Measurements from ENCODE around the gene PODNL1. TPM values are rescaled to one million over a fixed set of nuclear protein-coding genes. Genes with fewer than 3 reads are reported as not detected.

Gene PODNL1
- total RNA-seq, 4 donors from 2014 or later = 0.35 TPM; not detected in 3

- Histone ChIP-seq H3K9me3 (no peaks in the 10 kb centered on the region), H3K4me3 (no peak overlapping the region), H3K4me1 (peaks cover 0 to 14% (median 5%) of the 10 kb centered on the region in 4 donors), H3K36me3 (peaks cover 0 to 51% (median 0%) of the 10 kb centered on the region in 3 donors), H3K27ac (no peak overlapping the region), H3K27me3 (no peaks in the 10 kb centered on the region)
- no peak for DNase-seq
- TF ChIP-seq POLR2A (IDR thresholded peaks at IDR 0.05) = no peak
- TF ChIP-seq, protein P1, sequence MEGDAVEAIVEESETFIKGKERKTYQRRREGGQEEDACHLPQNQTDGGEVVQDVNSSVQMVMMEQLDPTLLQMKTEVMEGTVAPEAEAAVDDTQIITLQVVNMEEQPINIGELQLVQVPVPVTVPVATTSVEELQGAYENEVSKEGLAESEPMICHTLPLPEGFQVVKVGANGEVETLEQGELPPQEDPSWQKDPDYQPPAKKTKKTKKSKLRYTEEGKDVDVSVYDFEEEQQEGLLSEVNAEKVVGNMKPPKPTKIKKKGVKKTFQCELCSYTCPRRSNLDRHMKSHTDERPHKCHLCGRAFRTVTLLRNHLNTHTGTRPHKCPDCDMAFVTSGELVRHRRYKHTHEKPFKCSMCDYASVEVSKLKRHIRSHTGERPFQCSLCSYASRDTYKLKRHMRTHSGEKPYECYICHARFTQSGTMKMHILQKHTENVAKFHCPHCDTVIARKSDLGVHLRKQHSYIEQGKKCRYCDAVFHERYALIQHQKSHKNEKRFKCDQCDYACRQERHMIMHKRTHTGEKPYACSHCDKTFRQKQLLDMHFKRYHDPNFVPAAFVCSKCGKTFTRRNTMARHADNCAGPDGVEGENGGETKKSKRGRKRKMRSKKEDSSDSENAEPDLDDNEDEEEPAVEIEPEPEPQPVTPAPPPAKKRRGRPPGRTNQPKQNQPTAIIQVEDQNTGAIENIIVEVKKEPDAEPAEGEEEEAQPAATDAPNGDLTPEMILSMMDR (IDR thresholded peaks at IDR 0.05) = no peak
Measured at GRCh38 chr19:13954185-13954584, 16.0 kb upstream of the PODNL1 start.

GRCh38 chr19:13952931-13953531, 14.8 kb upstream of the PODNL1 start:
- peak overlapping the region; percentile 83 to 92 (median 90) for H3K27ac ChIP-seq
- peak in 1 of 3 donors; percentile 70 for DNase-seq
- TF ChIP-seq POLR2A (IDR thresholded peaks at IDR 0.05) = peak in 1 of 2 donors; percentile 22
- TF ChIP-seq, protein P1 (IDR thresholded peaks at IDR 0.05) = peak in 2 of 6 experiments; percentile 1 to 19
- H3K4me1 ChIP-seq = peaks cover 0 to 14% (median 5%) of the 10 kb centered on the region in 4 donors
- peaks cover 0 to 39% (median 0%) of the 10 kb centered on the region in 3 donors for H3K36me3 ChIP-seq
- peak overlapping the region; percentile 76 to 99 (median 89) for H3K4me3 ChIP-seq
- no peaks in the 10 kb centered on the region for H3K27me3 ChIP-seq
- no peaks in the 10 kb centered on the region for H3K9me3 ChIP-seq

- Histone ChIP-seq H3K9me3 (no peaks in the 10 kb centered on the region), H3K27me3 (no peaks in the 10 kb centered on the region), H3K36me3 (peaks cover 0 to 32% (median 0%) of the 10 kb centered on the region in 3 donors), H3K27ac (peak within 1 kb of the TSS; percentile 83 to 92 (median 90)), H3K4me3 (peak within 1 kb of the TSS; percentile 76 to 99 (median 89)), H3K4me1 (peaks cover 0 to 14% (median 5%) of the 10 kb centered on the region in 4 donors)
- TF ChIP-seq, protein P1 (IDR thresholded peaks at IDR 0.05) = no peak
- peak; percentile 37 to 58 for TF ChIP-seq POLR2A (IDR thresholded peaks at IDR 0.05)
- DNase-seq = peak; percentile 98 to 100 (median 99)
Measured at GRCh38 chr19:13952154-13952930, 14.1 kb upstream of the PODNL1 start, which contains the start of gene DCAF15. Gene DCAF15, plus strand, starts transcription at chr19:13952509. Its CDS starts 4 bp downstream, at chr19:13952513.

DNA sequence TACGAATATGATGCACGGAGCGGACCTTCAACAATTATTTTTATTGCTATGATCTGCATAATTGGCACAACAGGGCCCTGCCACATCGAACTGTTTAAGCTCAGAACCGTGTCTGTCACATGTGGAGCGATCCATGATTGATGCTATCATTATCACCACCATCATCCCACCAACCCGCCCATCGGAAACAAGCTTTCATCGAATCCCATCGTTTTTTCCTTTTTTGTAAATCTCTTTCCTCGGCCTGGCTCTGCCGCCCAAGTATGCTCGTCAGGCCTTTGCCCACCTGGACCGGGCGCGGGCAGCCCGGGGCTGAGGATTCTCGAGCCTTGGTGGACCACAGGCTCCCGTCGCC, 13.6 kb upstream of the PODNL1 start:
- no peaks in the 10 kb centered on the region for H3K27me3 ChIP-seq
- TF ChIP-seq, protein P1 (IDR thresholded peaks at IDR 0.05) = no peak
- no peak for TF ChIP-seq POLR2A (IDR thresholded peaks at IDR 0.05)
- peaks cover 0 to 27% (median 0%) of the 10 kb centered on the region in 3 donors for H3K36me3 ChIP-seq
- DNase-seq = no peak
- H3K4me3 ChIP-seq = peak overlapping the region; percentile 76 to 99 (median 89)
- H3K27ac ChIP-seq = peak overlapping the region in 1 of 4 donors; percentile 92
- H3K9me3 ChIP-seq = no peaks in the 10 kb centered on the region
- H3K4me1 ChIP-seq = peaks cover 0 to 14% (median 5%) of the 10 kb centered on the region in 4 donors

- Histone ChIP-seq H3K4me3 (no peak overlapping the region), H3K27me3 (no peaks in the 10 kb centered on the region), H3K4me1 (peaks cover 0 to 14% (median 5%) of the 10 kb centered on the region in 4 donors), H3K9me3 (no peaks in the 10 kb centered on the region), H3K36me3 (peaks cover 0 to 19% (median 0%) of the 10 kb centered on the region in 3 donors), H3K27ac (no peak overlapping the region)
- TF ChIP-seq, protein P1 (IDR thresholded peaks at IDR 0.05) = no peak
- TF ChIP-seq POLR2A (IDR thresholded peaks at IDR 0.05) = no peak
- no peak for DNase-seq
Measured at GRCh38 chr19:13951043-13951442, 12.8 kb upstream of the PODNL1 start.

Data from Peyer's patch (tissue), 4 donors.